ENCODE measurements around the gene NDUFC1.

Gene NDUFC1

DNA sequence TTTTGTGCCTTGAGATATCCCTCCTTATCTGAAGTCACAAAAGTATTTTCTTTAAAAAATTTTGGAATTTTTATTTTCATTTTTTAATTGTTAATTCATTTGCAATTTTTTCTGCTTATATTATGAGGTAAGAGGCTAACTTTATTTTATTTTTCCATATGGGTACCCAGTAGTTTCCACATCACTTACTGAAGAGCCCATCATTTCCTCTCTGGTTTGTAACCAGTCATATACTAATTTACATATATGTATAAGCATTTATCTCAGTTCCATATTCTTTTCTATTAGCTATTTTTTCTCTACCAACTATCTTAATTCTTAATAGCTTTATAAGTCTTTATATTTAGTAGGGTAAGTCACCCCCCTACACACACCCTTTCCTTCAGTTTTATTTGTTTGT lies 49.2 kb downstream of the NDUFC1 start:
- DNase-seq, result no peak

DNA sequence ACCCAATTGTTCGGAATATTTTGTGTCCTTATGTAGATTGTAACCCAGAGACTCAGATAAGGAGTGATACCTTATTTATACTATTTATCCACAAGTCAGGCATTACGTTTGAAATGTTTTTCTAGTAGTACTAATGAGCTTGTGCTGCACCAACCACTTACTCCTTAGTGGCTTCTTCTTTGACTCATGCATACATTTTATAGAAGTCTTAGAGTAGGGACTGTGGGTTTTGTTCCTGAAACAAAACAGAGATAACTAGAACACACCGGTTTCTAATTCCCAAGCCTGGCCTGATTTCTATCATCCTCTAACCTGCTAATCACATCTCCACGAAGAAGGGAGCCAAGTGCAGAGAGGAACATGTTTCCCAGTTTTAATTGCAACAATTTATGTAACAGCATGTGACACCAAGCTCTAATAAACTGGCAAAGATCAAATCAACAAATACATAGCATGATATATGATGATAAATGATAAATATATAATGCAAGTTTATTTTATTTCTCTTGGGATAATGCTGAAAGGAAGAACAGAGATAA lies 54.5 kb downstream of the NDUFC1 start:
- no peak for DNase-seq

DNA sequence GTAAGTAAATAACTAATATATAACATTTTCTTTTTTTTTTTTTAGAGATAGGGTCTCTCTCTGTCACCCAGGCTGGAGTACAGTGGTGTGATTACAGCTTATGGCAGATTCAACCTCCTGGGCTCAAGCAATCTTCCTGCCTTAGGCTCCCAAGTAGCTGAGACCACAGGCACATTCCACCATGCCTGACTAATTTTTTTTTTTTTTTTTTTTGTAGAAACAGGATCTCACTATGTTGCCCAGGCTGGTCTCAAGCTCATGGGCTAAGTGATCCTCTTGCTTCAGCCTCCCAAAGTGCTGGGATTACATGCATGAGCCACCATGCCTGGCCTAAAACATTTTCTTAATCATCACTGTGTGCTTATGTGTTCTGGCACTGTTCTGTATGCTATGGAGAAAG lies 55.0 kb downstream of the NDUFC1 start:
- no peak for DNase-seq

DNA sequence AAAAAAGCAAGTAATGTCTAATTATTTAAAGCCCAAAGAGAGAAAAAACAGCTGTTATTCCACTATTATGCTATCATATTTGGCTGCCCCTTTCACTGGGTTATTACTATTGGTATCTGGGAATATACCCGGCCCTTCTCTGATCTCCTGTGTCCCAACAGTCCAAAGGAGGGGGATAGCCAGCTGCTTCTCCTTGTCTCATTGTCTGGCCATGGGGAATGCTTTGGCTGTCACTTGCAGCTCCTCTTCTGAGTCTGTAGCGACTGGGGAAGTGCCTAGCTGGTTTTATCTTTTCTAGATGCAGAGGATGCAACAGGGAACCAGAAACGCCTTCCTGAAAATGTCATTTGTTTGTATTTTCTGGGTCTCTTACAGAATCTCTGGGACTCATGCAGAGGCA lies 56.1 kb downstream of the NDUFC1 start:
- no peak for DNase-seq

DNA sequence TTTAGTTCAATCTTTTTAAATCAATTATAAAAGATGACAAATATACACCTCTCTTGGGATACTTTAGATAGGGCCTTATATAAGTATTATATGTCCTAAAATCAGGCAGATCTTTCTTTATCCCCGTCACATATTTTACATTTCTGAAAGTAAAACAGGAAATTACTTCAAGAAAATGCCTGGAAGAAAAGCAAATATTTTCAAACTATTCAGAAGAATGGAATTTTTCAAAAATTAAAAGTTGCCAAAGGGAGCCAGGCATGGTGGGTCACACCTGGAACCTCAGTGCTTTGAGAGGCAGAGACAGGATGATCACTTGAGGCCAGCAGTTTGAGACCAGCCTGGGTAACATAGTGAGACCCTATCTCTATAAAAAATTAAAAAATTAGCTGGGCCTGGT lies 56.7 kb downstream of the NDUFC1 start:
- no peak for DNase-seq

DNA sequence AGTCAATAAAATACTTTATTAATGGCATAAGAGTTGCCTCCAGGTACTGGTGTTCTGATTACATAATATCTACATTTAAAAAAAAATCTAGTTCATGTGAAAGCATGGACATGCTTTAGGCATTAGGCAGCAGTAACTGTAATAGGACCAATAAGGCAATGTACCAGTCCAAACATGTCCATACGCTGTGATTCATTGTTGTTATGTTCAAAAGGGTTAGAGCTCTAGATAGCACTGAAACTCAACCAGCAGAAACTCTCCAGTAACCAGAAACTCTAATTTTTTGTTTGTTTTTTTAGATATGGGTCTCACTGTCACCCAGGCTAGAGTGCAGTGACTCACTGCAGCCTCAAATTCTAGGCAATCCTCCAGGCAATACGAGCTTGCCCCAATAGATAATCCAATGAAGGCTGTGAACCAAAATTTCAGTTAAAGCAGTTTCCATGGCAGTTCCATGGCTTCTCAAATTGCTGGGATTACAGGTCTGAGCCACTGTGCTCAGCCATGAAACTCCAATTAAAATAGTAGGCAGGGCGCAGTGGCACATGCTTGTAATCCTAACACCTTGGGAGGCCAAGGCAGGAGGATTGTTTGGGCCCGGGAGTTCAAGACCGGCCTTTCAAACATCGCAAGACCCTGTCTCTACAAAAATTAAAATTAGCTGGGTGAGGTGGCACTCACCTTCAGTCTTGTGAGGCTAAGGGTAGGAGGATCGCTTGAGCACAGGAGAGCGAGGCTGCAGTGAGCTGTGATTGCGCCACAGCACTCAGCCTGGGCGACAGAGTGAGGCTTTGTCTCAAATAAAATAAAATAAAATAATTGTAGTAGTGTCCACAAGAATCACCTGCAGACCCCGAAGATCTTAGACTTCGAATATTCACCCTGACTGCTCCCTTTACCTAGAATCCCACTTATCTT lies 58.6 kb downstream of the NDUFC1 start:
- no peak for DNase-seq

DNA sequence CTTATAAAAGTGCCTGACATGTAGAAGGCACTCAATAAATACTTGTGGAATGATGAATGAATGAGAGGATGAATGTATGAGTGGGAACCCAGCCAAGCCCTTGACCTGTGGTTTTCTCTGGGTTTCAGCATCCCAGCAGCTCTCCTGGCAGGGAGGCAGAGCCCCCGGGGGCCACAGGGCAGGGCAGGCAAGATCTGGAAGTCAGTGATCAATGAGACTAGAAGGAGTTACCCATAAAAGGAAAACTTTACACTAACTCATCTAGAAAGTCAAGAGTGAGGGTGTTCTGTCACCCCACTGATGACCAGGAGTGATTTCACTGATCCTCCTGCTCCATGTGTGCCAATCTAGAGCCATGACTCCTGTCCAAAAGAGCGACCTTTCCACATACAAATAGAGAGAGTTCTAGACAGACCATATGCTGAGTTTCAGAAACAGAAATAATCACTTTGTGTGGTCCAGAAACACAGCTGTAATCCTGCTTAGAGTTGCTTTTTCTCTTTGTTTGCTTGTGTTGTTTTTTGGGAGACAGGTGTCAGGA lies 59.7 kb downstream of the NDUFC1 start:
- no peak for DNase-seq

DNA sequence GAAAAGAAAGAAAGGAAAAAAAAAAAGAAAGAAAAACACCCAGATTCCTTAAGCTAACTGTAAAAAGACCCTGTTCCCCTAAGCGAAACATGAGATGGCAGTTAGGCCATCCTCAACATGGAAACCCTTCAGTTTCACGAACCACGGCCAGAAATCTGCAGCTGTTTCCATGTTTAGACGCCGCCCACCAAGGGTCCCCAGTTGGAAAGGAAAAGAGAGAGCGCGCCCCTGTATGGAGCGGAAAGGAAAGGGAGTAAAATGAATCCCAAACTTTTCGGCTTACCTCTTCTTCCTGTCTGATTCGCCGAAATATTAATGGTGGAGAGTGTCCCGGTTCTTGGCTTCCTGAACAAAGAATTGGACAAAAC lies 60.5 kb downstream of the NDUFC1 start:
- no peak for DNase-seq

DNA sequence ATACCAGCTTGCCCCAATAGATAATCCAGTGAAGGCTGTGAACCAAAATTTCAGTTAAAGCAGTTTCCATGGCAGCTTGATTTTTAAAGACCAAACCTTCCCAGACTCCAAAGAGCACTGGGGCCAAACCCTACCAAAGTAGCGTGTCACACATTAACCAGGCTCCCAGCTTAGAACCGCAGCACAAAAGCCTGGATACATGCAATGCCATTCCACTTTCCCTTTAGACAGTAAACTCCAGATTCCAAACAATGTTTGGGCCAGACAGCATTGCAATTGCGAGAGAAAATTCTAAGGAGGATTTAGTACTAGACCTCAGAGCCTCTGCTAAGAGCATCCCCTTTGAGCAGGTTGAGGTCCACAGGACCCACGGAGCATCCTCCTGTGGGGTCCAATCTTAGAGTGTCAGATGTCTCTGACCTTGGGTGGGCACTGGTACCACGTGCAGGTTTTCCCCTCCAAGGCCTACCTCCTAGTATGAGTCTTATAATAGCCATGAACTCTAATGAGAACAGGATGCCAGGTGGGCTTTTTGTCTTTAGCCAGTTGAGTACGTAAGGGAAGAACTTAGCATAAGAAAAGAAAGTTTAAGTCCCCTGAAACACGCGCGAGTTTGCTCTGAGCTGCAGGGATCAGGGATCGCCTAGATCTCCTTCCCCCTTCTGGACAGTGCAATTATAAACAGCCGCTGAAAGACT lies 61.0 kb downstream of the NDUFC1 start:
- DNase-seq, result no peak
